K562 (cell line): ENCODE data around the gene PARP9. TPM values are rescaled to one million over a fixed set of nuclear protein-coding genes. Genes with fewer than 3 reads are reported as not detected.

Experiments
- ATAC-seq: fragments of 200-7000 bp; cut with Tn5 transposase; 3 replicates; pipeline ENCODE4 v1.9.1; 2020; ENCODE audit warnings: moderate library complexity
- BruUV-seq: library from RNA; stranded (reverse); fragments of 400-500 nt; replicated peaks from 2 replicates; lab custom pipeline; 2021; lab: Mats Ljungman, UMichigan
- CTCF ChIA-PET: fragments of 300-600 bp; formaldehyde crosslinking; extraction: SDS; loops from one replicate; lab custom pipeline; 2021; ENCODE audit warnings: low intra/inter-chr PET ratio; lab: Yijun Ruan, JAX
- POLR2A ChIA-PET: fragments of 300-600, 350-650 bp; sonication (Branson Sonifier 250); formaldehyde crosslinking; extraction: SDS; loops from one replicate; lab custom pipeline; 2021; ENCODE audit warnings: antibody characterized with exemption, inconsistent platforms; lab: Yijun Ruan, JAX
- DNase-seq, 4 experiments: peaks; one replicate each; pipeline versions ENCODE4 v3.0.0 to v3.0.0-alpha.2; 2011 to 2018; ENCODE audit warnings: low spot score in 3 of 4, mixed read lengths in 3 of 4; ENCODE audit errors: extremely low read depth in 1 of 4
- FAIRE-seq: peaks from 2 replicates; lab custom pipeline; 2011; peaks lifted over from hg19 to GRCh38; lab: Jason Lieb, UNC
- H2AFZ ChIP-seq: 2 replicates; pipeline ENCODE4 v1.6.0; 2011; ENCODE audit warnings: low read depth, low read length, control low read depth, inconsistent platforms
- H3K27ac ChIP-seq: fragments of 200-600 bp; 3 replicates; pipeline ENCODE4 v1.8.0; 2011; ENCODE audit warnings: low read depth, mild to moderate bottlenecking, control low read depth, inconsistent platforms, low read length, moderate library complexity, mixed read lengths; ENCODE audit errors: extremely low read depth
- H3K27me3 ChIP-seq, 2 experiments: fragments of 300-600 bp in 1 of 2; 2 replicates in 1 of 2; 3 replicates in 1 of 2; pipeline versions ENCODE4 v1.6.0 to v1.8.0; 2011; ENCODE audit warnings: inconsistent platforms in 2 of 2, low read length in 2 of 2, mild to moderate bottlenecking in 1 of 2, mixed read lengths in 1 of 2, moderate library complexity in 1 of 2; ENCODE audit not compliant: control insufficient read depth in 2 of 2, insufficient read depth in 2 of 2
- H3K36me3 ChIP-seq: fragments of 300-600 bp; 3 replicates; pipeline ENCODE4 v1.8.0; 2011; ENCODE audit warnings: mild to moderate bottlenecking, low read length, inconsistent platforms; ENCODE audit not compliant: control insufficient read depth, insufficient read depth
- H3K4me1 ChIP-seq, 2 experiments: fragments of 200-600 bp in 1 of 2; replicated peaks in 1 of 2; 2 replicates in 1 of 2; 3 replicates in 1 of 2; pipeline versions ENCODE4 v1.5.1 to v1.8.0; 2011; ENCODE audit warnings: inconsistent platforms in 2 of 2, low read length in 2 of 2, mild to moderate bottlenecking in 1 of 2, mixed read lengths in 1 of 2, moderate library complexity in 1 of 2; ENCODE audit not compliant: control insufficient read depth in 2 of 2, insufficient read depth in 2 of 2
- H3K4me2 ChIP-seq: 2 replicates; pipeline ENCODE4 v1.6.1; 2011; ENCODE audit warnings: low read length, control low read depth, inconsistent platforms, mixed read lengths; ENCODE audit not compliant: insufficient read depth
- H3K4me3 ChIP-seq: fragments of 200-600 bp; sonication (generic), shearing (Covaris generic); 2 replicates; pipeline ENCODE4 v1.5.1; 2016; ENCODE audit warnings: control low read depth, inconsistent platforms
- H3K79me2 ChIP-seq: fragments of 200-600 bp; 3 replicates; pipeline ENCODE4 v1.8.0; 2011; ENCODE audit warnings: low read length, inconsistent platforms; ENCODE audit not compliant: control insufficient read depth, insufficient read depth
- H3K9ac ChIP-seq, 2 experiments: 2 replicates each; pipeline versions ENCODE4 v1.6.0 to v1.6.1; 2011; ENCODE audit warnings: low read depth in 2 of 2, low read length in 2 of 2, control low read depth in 1 of 2, inconsistent platforms in 1 of 2, mild to moderate bottlenecking in 1 of 2, mixed read lengths in 1 of 2; ENCODE audit not compliant: insufficient read depth in 1 of 2
- H3K9me1 ChIP-seq: one replicate; pipeline ENCODE4 v1.6.0; 2011; ENCODE audit warnings: inconsistent platforms, mild to moderate bottlenecking, low read length, moderate library complexity; ENCODE audit not compliant: control insufficient read depth, insufficient read depth
- H3K9me3 ChIP-seq: replicated peaks from 2 replicates; pipeline ENCODE4 v1.5.1; 2011; ENCODE audit warnings: low read depth, low read length, inconsistent platforms; ENCODE audit not compliant: control insufficient read depth, insufficient read depth
- H4K20me1 ChIP-seq: replicated peaks from 2 replicates; pipeline ENCODE4 v1.6.1; 2011; ENCODE audit warnings: low read length, inconsistent platforms, mixed read lengths; ENCODE audit not compliant: control insufficient read depth, insufficient read depth
- CREB1 ChIP-seq, 2 experiments: sonication (generic) in 1 of 2; formaldehyde crosslinking in 1 of 2; IDR thresholded peaks; 2 replicates each; pipeline versions ENCODE4 v1.6.1 to v1.8.0; 2012 to 2022; ENCODE audit warnings: inconsistent platforms in 1 of 2, mild to moderate bottlenecking in 1 of 2, missing genetic modification reagents in 1 of 2, moderate library complexity in 1 of 2
- E2F4 ChIP-seq: sonication (generic); formaldehyde crosslinking; IDR thresholded peaks from 2 replicates; pipeline ENCODE4 v1.8.0; 2022; ENCODE audit warnings: mild to moderate bottlenecking, low read depth, missing genetic modification reagents
- ETV1 ChIP-seq: fragments of 450-650 bp; conservative IDR thresholded peaks from 2 replicates; pipeline ENCODE4 v1.6.1; 2016; ENCODE audit warnings: missing genetic modification characterization, control low read depth, low read depth, missing compliant biosample characterization
- ID3 ChIP-seq, 2 experiments: fragments of 250-450 bp in 1 of 2; fragments of 450-650 bp in 1 of 2; sonication (Bioruptor Pico) in 1 of 2; IDR thresholded peaks; 2 replicates each; pipeline versions ENCODE4 v1.6.1 to v1.8.0; 2016 to 2021; ENCODE audit warnings: mild to moderate bottlenecking in 2 of 2, moderate library complexity in 2 of 2, missing compliant biosample characterization in 1 of 2, missing genetic modification characterization in 1 of 2
- OTX1 ChIP-seq: fragments of 450-650 bp; formaldehyde crosslinking; IDR thresholded peaks from 2 replicates; pipeline ENCODE4 v1.4.0; 2022; ENCODE audit warnings: mild to moderate bottlenecking
- PHF21A ChIP-seq: fragments of 450-650 bp; IDR thresholded peaks from 2 replicates; pipeline ENCODE4 v1.6.1; 2017; ENCODE audit warnings: low read depth, borderline replicate concordance
- SMAD4 ChIP-seq: fragments of 250-450 bp; sonication (Bioruptor Pico); conservative IDR thresholded peaks from 2 replicates; pipeline ENCODE4 v1.8.0; 2021; ENCODE audit warnings: inconsistent platforms, mild to moderate bottlenecking, moderate library complexity
- STAT6 ChIP-seq: sonication (generic); formaldehyde crosslinking; IDR thresholded peaks from 2 replicates; pipeline ENCODE4 v1.8.1; 2023; ENCODE audit warnings: mild to moderate bottlenecking, missing genetic modification reagents
- ZNF140 ChIP-seq: fragments of 250-450 bp; sonication (Bioruptor Pico); IDR thresholded peaks from 2 replicates; pipeline ENCODE4 v1.8.0; 2021; ENCODE audit warnings: moderate library complexity, mild to moderate bottlenecking, inconsistent platforms
- ZNF436 ChIP-seq: fragments of 250-450, 450-650 bp; sonication (Bioruptor Pico); formaldehyde crosslinking; IDR thresholded peaks from 2 replicates; pipeline ENCODE4 v1.7.0; 2020; ENCODE audit warnings: mild to moderate bottlenecking
- WGBS: fragments of 100-300 bp; shearing (Covaris generic); methylation state at CpG from one replicate; pipeline ENCODE4 v1.1.6; 2016; ENCODE audit warnings: low coverage, mixed read lengths; ENCODE audit not compliant: insufficient coverage; ENCODE audit errors: missing lambda C conversion rate; 5-methylcytosine and 5-hydroxymethylcytosine counted together
- in situ Hi-C: fragments of 300-500 bp; cut with MboI; formaldehyde crosslinking; loops from 4 replicates; pipeline ENCODE4 v1.15.0; 2018; ENCODE audit warnings: inconsistent platforms, mixed read lengths
- intact Hi-C: fragments of 100-400 bp; cut with micrococcal nuclease; formaldehyde crosslinking; loops from 2 replicates; pipeline ENCODE4 v1.14.2; 2022
- polyA plus RNA-seq, 8 experiments: library from polyadenylated mRNA; depleted of rRNA in 4 of 8; stranded (reverse) in 5 of 8; unstranded in 3 of 8; fragments of >200 nt; fragmentation: Nextera tagmentation in 2 of 8; fragmentation: Illumina TruSeq in 1 of 8; extraction: Ambion mirVana in 2 of 8; extraction: Trizol in 1 of 8; gene quantifications; 2 replicates each; pipeline versions ENCODE4 v1.2.1 to v1.2.3, GENCODE V29; 2011 to 2014; ENCODE audit warnings: inconsistent platforms in 1 of 8, missing spikeins in 1 of 8
- total RNA-seq, 7 experiments: library from RNA; depleted of rRNA in 6 of 7; stranded (reverse); fragments of >200 nt in 6 of 7; fragmentation: Illumina TruSeq in 2 of 7; extraction: Trizol in 2 of 7; gene quantifications; 2 replicates each; pipeline versions ENCODE4 v1.2.1 to v1.2.3, GENCODE V29; 2011 to 2021; ENCODE audit warnings: low replicate concordance in 1 of 7
- TF ChIP-seq, protein P1 (sequence below): fragments of 450-650 bp; IDR thresholded peaks from 2 replicates; pipeline ENCODE4 v1.6.1; 2016; ENCODE audit warnings: borderline replicate concordance
- TF ChIP-seq, protein P2 (sequence below): sonication (generic); formaldehyde crosslinking; IDR thresholded peaks from 2 replicates; pipeline ENCODE4 v1.8.0; 2022; ENCODE audit warnings: mild to moderate bottlenecking, missing genetic modification reagents, borderline replicate concordance

Gene PARP9
- total and polyA plus RNA-seq, 9 of the 15 experiments (the other 6 are each of a cell fraction or from before 2014, with no cell fraction given) = 2.1 to 4.8 (median 3.4) TPM

GRCh38 chr3:122589297-122589696, 25.2 kb upstream of the PARP9 start:
- 20% methylated on average over 4 of the region's 5 CpGs for WGBS
- H3K9me3 ChIP-seq = no peaks in the 10 kb centered on the region
- peak overlapping the region; percentile 49 for H2AFZ ChIP-seq
- in situ Hi-C loops = no loop called here
- H3K27ac ChIP-seq = no peak overlapping the region
- no peaks in the 10 kb centered on the region for H3K79me2 ChIP-seq
- intact Hi-C loops = no loop called here
- no peaks in the 10 kb centered on the region for H3K9me1 ChIP-seq
- ChIA-PET POLR2A (no interaction called here), CTCF (no interaction called here)
- no peaks in the 10 kb centered on the region for H3K4me1 ChIP-seq
- H3K4me3 ChIP-seq = no peak overlapping the region
- no TSS peak for BruUV-seq
- DNase-seq (no peak), ATAC-seq (no peak), FAIRE-seq (no peak)
- no peaks in the 10 kb centered on the region for H3K36me3 ChIP-seq
- H3K4me2 ChIP-seq = no peak overlapping the region
- no peak overlapping the region for H3K9ac ChIP-seq
- H3K27me3 ChIP-seq = no peaks in the 10 kb centered on the region
- no peaks in the 10 kb centered on the region for H4K20me1 ChIP-seq
- no peak for TF ChIP-seq ID3 (CRISPR knock-in tag; IDR thresholded peaks at IDR 0.05)
- no peak for TF ChIP-seq ID3 (tag; IDR thresholded peaks at IDR 0.05)
- TF ChIP-seq OTX1 (CRISPR knock-in tag) = no peak
- no peak for TF ChIP-seq ZNF436 (CRISPR knock-in tag)
- no peak for TF ChIP-seq ZNF140 (CRISPR knock-in tag)
- no peak for TF ChIP-seq CREB1 (IDR thresholded peaks at IDR 0.05)
- TF ChIP-seq CREB1 (CRISPR knock-in tag; IDR thresholded peaks at IDR 0.05) = no peak
- TF ChIP-seq E2F4 = no peak
- TF ChIP-seq STAT6 (CRISPR knock-in tag) = no peak
- no peak for TF ChIP-seq SMAD4 (CRISPR knock-in tag)
- TF ChIP-seq, protein P1, sequence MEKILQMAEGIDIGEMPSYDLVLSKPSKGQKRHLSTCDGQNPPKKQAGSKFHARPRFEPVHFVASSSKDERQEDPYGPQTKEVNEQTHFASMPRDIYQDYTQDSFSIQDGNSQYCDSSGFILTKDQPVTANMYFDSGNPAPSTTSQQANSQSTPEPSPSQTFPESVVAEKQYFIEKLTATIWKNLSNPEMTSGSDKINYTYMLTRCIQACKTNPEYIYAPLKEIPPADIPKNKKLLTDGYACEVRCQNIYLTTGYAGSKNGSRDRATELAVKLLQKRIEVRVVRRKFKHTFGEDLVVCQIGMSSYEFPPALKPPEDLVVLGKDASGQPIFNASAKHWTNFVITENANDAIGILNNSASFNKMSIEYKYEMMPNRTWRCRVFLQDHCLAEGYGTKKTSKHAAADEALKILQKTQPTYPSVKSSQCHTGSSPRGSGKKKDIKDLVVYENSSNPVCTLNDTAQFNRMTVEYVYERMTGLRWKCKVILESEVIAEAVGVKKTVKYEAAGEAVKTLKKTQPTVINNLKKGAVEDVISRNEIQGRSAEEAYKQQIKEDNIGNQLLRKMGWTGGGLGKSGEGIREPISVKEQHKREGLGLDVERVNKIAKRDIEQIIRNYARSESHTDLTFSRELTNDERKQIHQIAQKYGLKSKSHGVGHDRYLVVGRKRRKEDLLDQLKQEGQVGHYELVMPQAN = no peak
- no peak for TF ChIP-seq PHF21A
- TF ChIP-seq ETV1 (tag) = no peak
- TF ChIP-seq, protein P2, sequence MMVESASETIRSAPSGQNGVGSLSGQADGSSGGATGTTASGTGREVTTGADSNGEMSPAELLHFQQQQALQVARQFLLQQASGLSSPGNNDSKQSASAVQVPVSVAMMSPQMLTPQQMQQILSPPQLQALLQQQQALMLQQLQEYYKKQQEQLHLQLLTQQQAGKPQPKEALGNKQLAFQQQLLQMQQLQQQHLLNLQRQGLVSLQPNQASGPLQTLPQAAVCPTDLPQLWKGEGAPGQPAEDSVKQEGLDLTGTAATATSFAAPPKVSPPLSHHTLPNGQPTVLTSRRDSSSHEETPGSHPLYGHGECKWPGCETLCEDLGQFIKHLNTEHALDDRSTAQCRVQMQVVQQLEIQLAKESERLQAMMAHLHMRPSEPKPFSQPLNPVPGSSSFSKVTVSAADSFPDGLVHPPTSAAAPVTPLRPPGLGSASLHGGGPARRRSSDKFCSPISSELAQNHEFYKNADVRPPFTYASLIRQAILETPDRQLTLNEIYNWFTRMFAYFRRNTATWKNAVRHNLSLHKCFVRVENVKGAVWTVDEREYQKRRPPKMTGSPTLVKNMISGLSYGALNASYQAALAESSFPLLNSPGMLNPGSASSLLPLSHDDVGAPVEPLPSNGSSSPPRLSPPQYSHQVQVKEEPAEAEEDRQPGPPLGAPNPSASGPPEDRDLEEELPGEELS (CRISPR knock-in tag) = no peak
